Measurements from ENCODE around the gene MGP. TPM values are rescaled to one million over a fixed set of nuclear protein-coding genes. Genes with fewer than 3 reads are reported as not detected.
A peak's percentile ranks its signal among the peaks of the same experiment; 100 is the strongest.

MGP gene
- total and polyA plus RNA-seq, 2 experiments from 2014 or later = 0.60 TPM; not detected in 1

DNA sequence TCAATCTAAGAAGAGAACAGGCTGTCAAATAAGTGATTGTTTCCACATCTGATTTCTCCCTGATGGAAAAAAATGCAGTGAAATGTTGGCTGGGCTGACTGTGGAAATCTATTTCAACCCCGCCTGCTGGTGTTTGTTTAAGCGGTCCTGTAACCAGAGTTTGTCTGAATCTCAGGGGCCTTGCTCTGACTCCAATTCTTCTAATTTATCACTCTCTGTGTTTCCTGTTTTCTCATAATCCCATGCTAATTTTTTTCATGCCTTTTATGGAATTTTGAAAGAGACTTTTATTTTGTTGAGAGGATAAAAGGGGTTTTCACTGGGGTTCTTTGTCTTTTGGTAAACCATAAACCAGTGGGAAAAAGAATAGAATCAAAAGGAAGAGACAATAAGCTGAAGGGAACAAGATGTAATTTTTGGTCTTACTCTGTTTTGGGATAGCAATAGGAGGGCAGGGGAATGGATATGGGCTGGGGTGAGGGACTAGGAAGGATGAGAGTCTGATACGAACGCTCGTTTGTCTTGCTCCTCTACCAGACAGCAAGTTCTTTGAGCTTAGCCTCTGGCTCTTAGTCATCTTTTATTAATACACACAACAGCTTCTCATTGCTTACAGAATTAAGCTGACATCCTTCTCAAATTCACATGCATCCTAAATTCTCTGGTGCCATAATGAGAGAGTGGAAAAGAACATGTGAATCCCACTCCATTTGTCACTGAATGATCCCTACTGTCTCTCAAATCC, 8.0 kb upstream of the MGP start:
- Mint-ChIP-seq H3K27me3 (ENCODE audit: insufficient read depth, low read depth, poor library complexity) (no peaks in the 10 kb centered on the region), H3K36me3 (ENCODE audit: low read depth) (no peaks in the 10 kb centered on the region), H3K27ac (no peak overlapping the region), H3K9me3 (no peaks in the 10 kb centered on the region), H3K4me1 (peaks cover 16% of the 10 kb centered on the region), H3K4me3 (no peak overlapping the region)
- Histone ChIP-seq H3K79me2 (replicated peaks; ENCODE audit: insufficient read depth) (no peaks in the 10 kb centered on the region), H3K4me2 (no peak overlapping the region), H3K4me3 (no peak overlapping the region), H3K9me2 (ENCODE audit: insufficient read depth) (no peaks in the 10 kb centered on the region; the same call in 1 of the 2 replicates), H3K27ac (ENCODE audit: low read depth) (no peak overlapping the region), H4K20me1 (replicated peaks; ENCODE audit: insufficient read depth) (no peaks in the 10 kb centered on the region), H3F3A (replicated peaks; ENCODE audit: low read depth) (no peaks in the 10 kb centered on the region), H3K36me3 (ENCODE audit: insufficient read depth) (no peaks in the 10 kb centered on the region), H3K27me3 (ENCODE audit: insufficient read depth) (no peaks in the 10 kb centered on the region), H2AFZ (peak overlapping the region; percentile 79; the same call in 1 of the 2 replicates), H3K4me1 (ENCODE audit: insufficient read depth) (peaks cover 11% of the 10 kb centered on the region; the same call in 1 of the 2 replicates)
- ATAC-seq = no peak
- TF ChIP-seq EZH2 (IDR thresholded peaks at IDR 0.05; ENCODE audit: low read depth, unreplicated experiment) = no peak
- no peak for TF ChIP-seq POLR2AphosphoS5 (IDR thresholded peaks at IDR 0.05; ENCODE audit: low read depth)
- TF ChIP-seq, protein P1, sequence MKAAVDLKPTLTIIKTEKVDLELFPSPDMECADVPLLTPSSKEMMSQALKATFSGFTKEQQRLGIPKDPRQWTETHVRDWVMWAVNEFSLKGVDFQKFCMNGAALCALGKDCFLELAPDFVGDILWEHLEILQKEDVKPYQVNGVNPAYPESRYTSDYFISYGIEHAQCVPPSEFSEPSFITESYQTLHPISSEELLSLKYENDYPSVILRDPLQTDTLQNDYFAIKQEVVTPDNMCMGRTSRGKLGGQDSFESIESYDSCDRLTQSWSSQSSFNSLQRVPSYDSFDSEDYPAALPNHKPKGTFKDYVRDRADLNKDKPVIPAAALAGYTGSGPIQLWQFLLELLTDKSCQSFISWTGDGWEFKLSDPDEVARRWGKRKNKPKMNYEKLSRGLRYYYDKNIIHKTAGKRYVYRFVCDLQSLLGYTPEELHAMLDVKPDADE (IDR thresholded peaks at IDR 0.05) = no peak
- TF ChIP-seq, protein P2, sequence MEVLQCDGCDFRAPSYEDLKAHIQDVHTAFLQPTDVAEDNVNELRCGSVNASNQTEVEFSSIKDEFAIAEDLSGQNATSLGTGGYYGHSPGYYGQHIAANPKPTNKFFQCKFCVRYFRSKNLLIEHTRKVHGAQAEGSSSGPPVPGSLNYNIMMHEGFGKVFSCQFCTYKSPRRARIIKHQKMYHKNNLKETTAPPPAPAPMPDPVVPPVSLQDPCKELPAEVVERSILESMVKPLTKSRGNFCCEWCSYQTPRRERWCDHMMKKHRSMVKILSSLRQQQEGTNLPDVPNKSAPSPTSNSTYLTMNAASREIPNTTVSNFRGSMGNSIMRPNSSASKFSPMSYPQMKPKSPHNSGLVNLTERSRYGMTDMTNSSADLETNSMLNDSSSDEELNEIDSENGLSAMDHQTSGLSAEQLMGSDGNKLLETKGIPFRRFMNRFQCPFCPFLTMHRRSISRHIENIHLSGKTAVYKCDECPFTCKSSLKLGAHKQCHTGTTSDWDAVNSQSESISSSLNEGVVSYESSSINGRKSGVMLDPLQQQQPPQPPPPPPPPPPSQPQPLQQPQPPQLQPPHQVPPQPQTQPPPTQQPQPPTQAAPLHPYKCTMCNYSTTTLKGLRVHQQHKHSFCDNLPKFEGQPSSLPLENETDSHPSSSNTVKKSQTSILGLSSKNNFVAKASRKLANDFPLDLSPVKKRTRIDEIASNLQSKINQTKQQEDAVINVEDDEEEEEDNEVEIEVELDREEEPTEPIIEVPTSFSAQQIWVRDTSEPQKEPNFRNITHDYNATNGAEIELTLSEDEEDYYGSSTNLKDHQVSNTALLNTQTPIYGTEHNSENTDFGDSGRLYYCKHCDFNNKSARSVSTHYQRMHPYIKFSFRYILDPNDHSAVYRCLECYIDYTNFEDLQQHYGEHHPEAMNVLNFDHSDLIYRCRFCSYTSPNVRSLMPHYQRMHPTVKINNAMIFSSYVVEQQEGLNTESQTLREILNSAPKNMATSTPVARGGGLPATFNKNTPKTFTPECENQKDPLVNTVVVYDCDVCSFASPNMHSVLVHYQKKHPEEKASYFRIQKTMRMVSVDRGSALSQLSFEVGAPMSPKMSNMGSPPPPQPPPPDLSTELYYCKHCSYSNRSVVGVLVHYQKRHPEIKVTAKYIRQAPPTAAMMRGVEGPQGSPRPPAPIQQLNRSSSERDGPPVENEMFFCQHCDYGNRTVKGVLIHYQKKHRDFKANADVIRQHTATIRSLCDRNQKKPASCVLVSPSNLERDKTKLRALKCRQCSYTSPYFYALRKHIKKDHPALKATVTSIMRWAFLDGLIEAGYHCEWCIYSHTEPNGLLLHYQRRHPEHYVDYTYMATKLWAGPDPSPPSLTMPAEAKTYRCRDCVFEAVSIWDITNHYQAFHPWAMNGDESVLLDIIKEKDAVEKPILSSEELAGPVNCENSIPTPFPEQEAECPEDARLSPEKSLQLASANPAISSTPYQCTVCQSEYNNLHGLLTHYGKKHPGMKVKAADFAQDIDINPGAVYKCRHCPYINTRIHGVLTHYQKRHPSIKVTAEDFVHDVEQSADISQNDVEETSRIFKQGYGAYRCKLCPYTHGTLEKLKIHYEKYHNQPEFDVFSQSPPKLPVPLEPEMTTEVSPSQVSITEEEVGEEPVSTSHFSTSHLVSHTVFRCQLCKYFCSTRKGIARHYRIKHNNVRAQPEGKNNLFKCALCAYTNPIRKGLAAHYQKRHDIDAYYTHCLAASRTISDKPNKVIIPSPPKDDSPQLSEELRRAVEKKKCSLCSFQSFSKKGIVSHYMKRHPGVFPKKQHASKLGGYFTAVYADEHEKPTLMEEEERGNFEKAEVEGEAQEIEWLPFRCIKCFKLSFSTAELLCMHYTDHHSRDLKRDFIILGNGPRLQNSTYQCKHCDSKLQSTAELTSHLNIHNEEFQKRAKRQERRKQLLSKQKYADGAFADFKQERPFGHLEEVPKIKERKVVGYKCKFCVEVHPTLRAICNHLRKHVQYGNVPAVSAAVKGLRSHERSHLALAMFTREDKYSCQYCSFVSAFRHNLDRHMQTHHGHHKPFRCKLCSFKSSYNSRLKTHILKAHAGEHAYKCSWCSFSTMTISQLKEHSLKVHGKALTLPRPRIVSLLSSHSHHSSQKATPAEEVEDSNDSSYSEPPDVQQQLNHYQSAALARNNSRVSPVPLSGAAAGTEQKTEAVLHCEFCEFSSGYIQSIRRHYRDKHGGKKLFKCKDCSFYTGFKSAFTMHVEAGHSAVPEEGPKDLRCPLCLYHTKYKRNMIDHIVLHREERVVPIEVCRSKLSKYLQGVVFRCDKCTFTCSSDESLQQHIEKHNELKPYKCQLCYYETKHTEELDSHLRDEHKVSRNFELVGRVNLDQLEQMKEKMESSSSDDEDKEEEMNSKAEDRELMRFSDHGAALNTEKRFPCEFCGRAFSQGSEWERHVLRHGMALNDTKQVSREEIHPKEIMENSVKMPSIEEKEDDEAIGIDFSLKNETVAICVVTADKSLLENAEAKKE (CRISPR knock-in tag; IDR thresholded peaks at IDR 0.05) = no peak
- TF ChIP-seq, protein P3, sequence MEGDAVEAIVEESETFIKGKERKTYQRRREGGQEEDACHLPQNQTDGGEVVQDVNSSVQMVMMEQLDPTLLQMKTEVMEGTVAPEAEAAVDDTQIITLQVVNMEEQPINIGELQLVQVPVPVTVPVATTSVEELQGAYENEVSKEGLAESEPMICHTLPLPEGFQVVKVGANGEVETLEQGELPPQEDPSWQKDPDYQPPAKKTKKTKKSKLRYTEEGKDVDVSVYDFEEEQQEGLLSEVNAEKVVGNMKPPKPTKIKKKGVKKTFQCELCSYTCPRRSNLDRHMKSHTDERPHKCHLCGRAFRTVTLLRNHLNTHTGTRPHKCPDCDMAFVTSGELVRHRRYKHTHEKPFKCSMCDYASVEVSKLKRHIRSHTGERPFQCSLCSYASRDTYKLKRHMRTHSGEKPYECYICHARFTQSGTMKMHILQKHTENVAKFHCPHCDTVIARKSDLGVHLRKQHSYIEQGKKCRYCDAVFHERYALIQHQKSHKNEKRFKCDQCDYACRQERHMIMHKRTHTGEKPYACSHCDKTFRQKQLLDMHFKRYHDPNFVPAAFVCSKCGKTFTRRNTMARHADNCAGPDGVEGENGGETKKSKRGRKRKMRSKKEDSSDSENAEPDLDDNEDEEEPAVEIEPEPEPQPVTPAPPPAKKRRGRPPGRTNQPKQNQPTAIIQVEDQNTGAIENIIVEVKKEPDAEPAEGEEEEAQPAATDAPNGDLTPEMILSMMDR (conservative IDR thresholded peaks at IDR 0.05; ENCODE audit: low read depth in 2 of 2) = no peak
- TF ChIP-seq ZNF331 (CRISPR knock-in tag; IDR thresholded peaks at IDR 0.05; ENCODE audit: low read depth) = no peak
- TF ChIP-seq NANOG (IDR thresholded peaks at IDR 0.05; ENCODE audit: borderline replicate concordance) = no peak
- TF ChIP-seq EZH2phosphoT487 (IDR thresholded peaks at IDR 0.05; ENCODE audit: unreplicated experiment) = no peak
- TF ChIP-seq ZNF114 (CRISPR knock-in tag; IDR thresholded peaks at IDR 0.05) = no peak
- TF ChIP-seq JUNB (IDR thresholded peaks at IDR 0.05; ENCODE audit: unreplicated experiment) = no peak
- TF ChIP-seq, protein P4, sequence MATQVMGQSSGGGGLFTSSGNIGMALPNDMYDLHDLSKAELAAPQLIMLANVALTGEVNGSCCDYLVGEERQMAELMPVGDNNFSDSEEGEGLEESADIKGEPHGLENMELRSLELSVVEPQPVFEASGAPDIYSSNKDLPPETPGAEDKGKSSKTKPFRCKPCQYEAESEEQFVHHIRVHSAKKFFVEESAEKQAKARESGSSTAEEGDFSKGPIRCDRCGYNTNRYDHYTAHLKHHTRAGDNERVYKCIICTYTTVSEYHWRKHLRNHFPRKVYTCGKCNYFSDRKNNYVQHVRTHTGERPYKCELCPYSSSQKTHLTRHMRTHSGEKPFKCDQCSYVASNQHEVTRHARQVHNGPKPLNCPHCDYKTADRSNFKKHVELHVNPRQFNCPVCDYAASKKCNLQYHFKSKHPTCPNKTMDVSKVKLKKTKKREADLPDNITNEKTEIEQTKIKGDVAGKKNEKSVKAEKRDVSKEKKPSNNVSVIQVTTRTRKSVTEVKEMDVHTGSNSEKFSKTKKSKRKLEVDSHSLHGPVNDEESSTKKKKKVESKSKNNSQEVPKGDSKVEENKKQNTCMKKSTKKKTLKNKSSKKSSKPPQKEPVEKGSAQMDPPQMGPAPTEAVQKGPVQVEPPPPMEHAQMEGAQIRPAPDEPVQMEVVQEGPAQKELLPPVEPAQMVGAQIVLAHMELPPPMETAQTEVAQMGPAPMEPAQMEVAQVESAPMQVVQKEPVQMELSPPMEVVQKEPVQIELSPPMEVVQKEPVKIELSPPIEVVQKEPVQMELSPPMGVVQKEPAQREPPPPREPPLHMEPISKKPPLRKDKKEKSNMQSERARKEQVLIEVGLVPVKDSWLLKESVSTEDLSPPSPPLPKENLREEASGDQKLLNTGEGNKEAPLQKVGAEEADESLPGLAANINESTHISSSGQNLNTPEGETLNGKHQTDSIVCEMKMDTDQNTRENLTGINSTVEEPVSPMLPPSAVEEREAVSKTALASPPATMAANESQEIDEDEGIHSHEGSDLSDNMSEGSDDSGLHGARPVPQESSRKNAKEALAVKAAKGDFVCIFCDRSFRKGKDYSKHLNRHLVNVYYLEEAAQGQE (IDR thresholded peaks at IDR 0.05; ENCODE audit: unreplicated experiment) = no peak
- TF ChIP-seq STAT1 (IDR thresholded peaks at IDR 0.05; ENCODE audit: unreplicated experiment) = no peak
- TF ChIP-seq CREB1 (CRISPR knock-in tag; IDR thresholded peaks at IDR 0.05; ENCODE audit: low read depth) = no peak
- no peak for DNase-seq (ENCODE audit: low spot score)

Data from GM23338 (cell line).